ENCODE results near the gene ATP5F1D. TPM values are rescaled to one million over a fixed set of nuclear protein-coding genes. Genes with fewer than 3 reads are reported as not detected.

Gene ATP5F1D
- total RNA-seq, 1 experiment from 2014 or later, result 17.9 TPM

DNA sequence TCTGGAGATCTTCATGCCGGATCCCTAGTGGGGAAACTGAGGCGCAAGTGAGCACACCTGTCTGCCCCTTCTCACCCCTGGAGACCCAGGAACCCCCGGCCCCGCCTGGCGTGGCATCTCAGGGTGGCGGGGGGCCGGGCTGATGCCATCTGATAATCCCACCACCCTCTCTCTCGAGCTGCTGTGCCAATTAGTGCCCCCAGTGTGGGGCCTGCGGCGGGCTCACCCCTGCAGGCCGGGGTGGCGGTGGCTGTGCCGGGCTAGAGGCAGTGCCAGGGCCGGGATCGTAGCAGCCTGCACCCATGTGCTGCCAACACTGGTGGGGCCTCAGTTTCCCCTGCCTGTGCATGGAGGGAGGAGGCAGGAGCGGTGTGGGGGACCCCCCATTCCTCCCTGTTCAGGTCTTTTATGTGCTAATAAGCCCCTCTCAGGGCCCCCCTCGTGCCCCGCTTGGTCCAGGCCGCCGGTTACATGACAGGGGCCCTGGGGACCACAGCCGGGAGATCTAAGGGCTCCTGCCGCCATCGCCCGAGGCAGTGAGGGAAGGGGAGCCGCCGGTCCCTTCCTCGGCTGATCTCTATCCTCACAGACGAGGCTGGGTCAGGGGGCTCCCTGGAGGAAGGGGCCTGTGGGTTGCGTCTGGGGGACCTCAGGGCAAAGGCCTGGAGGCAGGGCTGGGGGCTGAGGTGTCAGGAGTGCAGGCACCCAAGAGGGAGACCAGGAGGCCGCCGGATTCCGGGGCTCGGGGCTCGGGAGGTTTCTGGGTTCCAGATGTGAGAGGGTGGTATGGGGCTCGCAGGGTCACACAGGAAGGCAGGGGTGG is 52.4 kb downstream of the ATP5F1D start:
- in situ Hi-C loops (cut with HindIII; ENCODE audit: low pct_unique_long_range_greater_than_20kb, low sequenced_read_pairs), result no loop called here

More for the DNA sequence above, 52.4 kb downstream of the ATP5F1D start:
- no peak for DNase-seq (ENCODE audit: low read depth)

Other genes with a start within 250 kb of the ATP5F1D start
- not detected in 2 replicates for gene GRIN3B, start 241.3 kb upstream of the ATP5F1D start, total RNA-seq (2014; rRNA removed; shearing (Covaris generic); ENCODE audit: low replicate concordance)
- gene TMEM259, start 220.6 kb upstream of the ATP5F1D start, total RNA-seq (2014; rRNA removed; shearing (Covaris generic); ENCODE audit: low replicate concordance), result 61.5 and 120 TPM in 2 replicates
- not detected in 2 replicates for gene RNU6-2, start 220.2 kb upstream of the ATP5F1D start, total RNA-seq (2014; rRNA removed; shearing (Covaris generic); ENCODE audit: low replicate concordance)
- 78.5 and 93.1 TPM in 2 replicates for gene CNN2, start 215.1 kb upstream of the ATP5F1D start, total RNA-seq (2014; rRNA removed; shearing (Covaris generic); ENCODE audit: low replicate concordance)
- 10.5 and 32.1 TPM in 2 replicates for gene ABCA7, start 201.6 kb upstream of the ATP5F1D start, total RNA-seq (2014; rRNA removed; shearing (Covaris generic); ENCODE audit: low replicate concordance)
- gene ARHGAP45, start 174.6 kb upstream of the ATP5F1D start, total RNA-seq (2014; rRNA removed; shearing (Covaris generic); ENCODE audit: low replicate concordance), result 17.3 and 36.7 TPM in 2 replicates
- 119 and 180 TPM in 2 replicates for gene POLR2E, start 146.4 kb upstream of the ATP5F1D start, total RNA-seq (2014; rRNA removed; shearing (Covaris generic); ENCODE audit: low replicate concordance)
- gene GPX4, start 137.8 kb upstream of the ATP5F1D start, total RNA-seq (2014; rRNA removed; shearing (Covaris generic); ENCODE audit: low replicate concordance), result 693 and 719 TPM in 2 replicates
- 20.1 and 23.7 TPM in 2 replicates for gene SBNO2, start 67.5 kb upstream of the ATP5F1D start, total RNA-seq (2014; rRNA removed; shearing (Covaris generic); ENCODE audit: low replicate concordance)
- 74.2 and 78.3 TPM in 2 replicates for gene STK11, start 36.0 kb upstream of the ATP5F1D start, total RNA-seq (2014; rRNA removed; shearing (Covaris generic); ENCODE audit: low replicate concordance)
- 0.24 and 1.9 TPM in 2 replicates for gene CBARP, start 3.7 kb upstream of the ATP5F1D start, total RNA-seq (2014; rRNA removed; shearing (Covaris generic); ENCODE audit: low replicate concordance)
- 5.8 and 7.6 TPM in 2 replicates for gene MIDN, start 6.8 kb downstream of the ATP5F1D start, total RNA-seq (2014; rRNA removed; shearing (Covaris generic); ENCODE audit: low replicate concordance)
- 51.1 and 84.1 TPM in 2 replicates for gene CIRBP, start 27.6 kb downstream of the ATP5F1D start, total RNA-seq (2014; rRNA removed; shearing (Covaris generic); ENCODE audit: low replicate concordance)
- 24.8 and 29.5 TPM in 2 replicates for gene FAM174C, start 33.8 kb downstream of the ATP5F1D start, total RNA-seq (2014; rRNA removed; shearing (Covaris generic); ENCODE audit: low replicate concordance)
- gene EFNA2, start 44.1 kb downstream of the ATP5F1D start, total RNA-seq (2014; rRNA removed; shearing (Covaris generic); ENCODE audit: low replicate concordance), result not detected in 2 replicates
- gene NDUFS7, start 142.2 kb downstream of the ATP5F1D start, total RNA-seq (2014; rRNA removed; shearing (Covaris generic); ENCODE audit: low replicate concordance), result 43.2 and 58.6 TPM in 2 replicates
- 25.5 and 68.1 TPM in 2 replicates for gene GAMT, start 159.8 kb downstream of the ATP5F1D start, total RNA-seq (2014; rRNA removed; shearing (Covaris generic); ENCODE audit: low replicate concordance)
- 80.1 and 97.4 TPM in 2 replicates for gene DAZAP1, start 165.8 kb downstream of the ATP5F1D start, total RNA-seq (2014; rRNA removed; shearing (Covaris generic); ENCODE audit: low replicate concordance)
- 347 and 450 TPM in 2 replicates for gene RPS15, start 196.6 kb downstream of the ATP5F1D start, total RNA-seq (2014; rRNA removed; shearing (Covaris generic); ENCODE audit: low replicate concordance)
- not detected in 2 replicates for gene APC2, start 208.4 kb downstream of the ATP5F1D start, total RNA-seq (2014; rRNA removed; shearing (Covaris generic); ENCODE audit: low replicate concordance)
- gene C19orf25, start 237.5 kb downstream of the ATP5F1D start, total RNA-seq (2014; rRNA removed; shearing (Covaris generic); ENCODE audit: low replicate concordance), result 28.0 and 29.1 TPM in 2 replicates
- 2.1 and 3.0 TPM in 2 replicates for gene PCSK4, start 248.6 kb downstream of the ATP5F1D start, total RNA-seq (2014; rRNA removed; shearing (Covaris generic); ENCODE audit: low replicate concordance)
- 4.1 and 7.4 TPM in 2 replicates for gene REEP6, start 249.4 kb downstream of the ATP5F1D start, total RNA-seq (2014; rRNA removed; shearing (Covaris generic); ENCODE audit: low replicate concordance)